ELR (cell line): ENCODE data around the gene PRICKLE2.

Experiments used
- DNase-seq: peaks from one replicate; pipeline ENCODE4 v3.0.0-alpha.2; 2015; ENCODE audit warnings: low read depth

Gene PRICKLE2, protein sequence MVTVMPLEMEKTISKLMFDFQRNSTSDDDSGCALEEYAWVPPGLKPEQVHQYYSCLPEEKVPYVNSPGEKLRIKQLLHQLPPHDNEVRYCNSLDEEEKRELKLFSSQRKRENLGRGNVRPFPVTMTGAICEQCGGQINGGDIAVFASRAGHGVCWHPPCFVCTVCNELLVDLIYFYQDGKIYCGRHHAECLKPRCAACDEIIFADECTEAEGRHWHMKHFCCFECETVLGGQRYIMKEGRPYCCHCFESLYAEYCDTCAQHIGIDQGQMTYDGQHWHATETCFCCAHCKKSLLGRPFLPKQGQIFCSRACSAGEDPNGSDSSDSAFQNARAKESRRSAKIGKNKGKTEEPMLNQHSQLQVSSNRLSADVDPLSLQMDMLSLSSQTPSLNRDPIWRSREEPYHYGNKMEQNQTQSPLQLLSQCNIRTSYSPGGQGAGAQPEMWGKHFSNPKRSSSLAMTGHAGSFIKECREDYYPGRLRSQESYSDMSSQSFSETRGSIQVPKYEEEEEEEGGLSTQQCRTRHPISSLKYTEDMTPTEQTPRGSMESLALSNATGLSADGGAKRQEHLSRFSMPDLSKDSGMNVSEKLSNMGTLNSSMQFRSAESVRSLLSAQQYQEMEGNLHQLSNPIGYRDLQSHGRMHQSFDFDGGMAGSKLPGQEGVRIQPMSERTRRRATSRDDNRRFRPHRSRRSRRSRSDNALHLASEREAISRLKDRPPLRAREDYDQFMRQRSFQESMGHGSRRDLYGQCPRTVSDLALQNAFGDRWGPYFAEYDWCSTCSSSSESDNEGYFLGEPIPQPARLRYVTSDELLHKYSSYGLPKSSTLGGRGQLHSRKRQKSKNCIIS

DNA sequence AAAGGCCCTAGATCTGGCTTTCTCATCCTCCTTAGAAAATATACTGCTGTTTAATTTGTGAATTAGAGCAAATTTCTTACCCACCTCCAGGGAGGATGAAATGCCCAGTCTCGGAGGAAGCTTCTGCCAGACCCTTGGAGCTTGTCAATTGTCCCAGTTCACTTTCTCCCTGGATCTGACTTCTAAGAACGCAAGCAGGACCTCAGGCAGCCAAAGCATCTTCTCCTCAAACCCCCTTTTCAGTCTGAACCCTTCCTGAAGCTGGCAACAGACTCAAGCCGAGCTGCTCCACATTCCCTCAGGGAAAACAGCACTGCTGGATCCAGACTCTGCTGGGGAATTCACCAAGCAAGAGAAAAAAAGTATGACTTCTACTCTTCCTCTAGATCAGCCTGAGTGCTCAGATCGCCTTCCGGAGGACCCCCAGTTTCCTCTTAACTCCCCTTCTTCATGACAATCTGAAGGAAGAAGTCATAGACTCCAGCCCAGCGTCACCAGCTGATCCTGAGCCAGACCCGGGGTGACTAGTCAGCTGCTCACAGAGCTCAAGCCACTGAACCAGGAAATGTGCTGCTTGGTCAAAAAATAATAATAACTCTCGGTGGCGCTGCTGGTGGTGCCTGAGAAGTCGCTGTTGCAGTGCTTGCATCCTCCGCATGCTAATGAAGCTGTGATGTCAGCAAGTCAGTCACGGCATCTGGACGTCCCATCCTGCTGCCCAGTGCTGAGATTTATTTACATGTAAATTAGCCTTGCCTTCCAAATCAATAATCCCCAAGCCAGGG, at the start of gene PRICKLE2:
Gene PRICKLE2, minus strand, starts transcription at position 641 of the 785 bp plus-strand sequence. CDS start 26,539 bp downstream, outside the sequence.
- peak; percentile 94 for DNase-seq

DNA sequence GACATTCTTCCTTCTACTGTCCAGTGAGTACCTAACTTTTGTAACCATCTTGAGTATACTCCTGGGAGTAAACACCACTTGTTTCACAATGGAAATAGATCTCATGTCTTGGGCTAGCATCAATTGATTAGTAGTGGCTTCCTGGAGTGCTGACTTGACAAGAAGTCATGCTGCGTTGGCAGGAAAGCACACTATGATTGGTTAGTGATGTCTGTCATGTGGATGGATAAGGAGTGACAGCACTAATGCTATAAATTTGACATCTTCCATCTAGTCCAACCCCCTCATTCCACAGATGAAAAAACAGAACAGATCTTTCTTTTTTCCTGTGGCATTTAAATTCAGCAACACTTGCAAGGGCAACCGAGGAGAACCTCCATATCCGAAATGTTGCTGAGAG, 47.6 kb upstream of the PRICKLE2 start:
- no peak for DNase-seq

DNA sequence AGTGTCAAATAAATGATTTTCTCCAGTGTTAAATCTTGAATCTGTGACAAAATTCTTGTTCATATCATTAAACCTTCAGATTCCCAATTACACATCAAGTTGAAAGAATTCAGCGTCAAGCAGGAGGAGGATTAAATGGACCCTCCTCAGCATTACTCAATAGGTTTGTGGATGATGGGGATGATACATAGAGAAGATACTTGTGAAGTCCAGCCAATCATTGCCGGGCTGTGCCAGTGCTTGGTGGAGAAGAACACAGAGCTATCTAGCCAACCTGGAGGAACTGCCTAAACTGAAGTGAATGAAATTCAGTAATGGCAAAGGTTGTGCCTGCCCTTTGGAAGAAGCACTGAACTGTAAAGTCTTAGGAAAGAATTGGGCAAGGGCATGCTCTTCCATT, 47.0 kb upstream of the PRICKLE2 start:
- DNase-seq = no peak

DNA sequence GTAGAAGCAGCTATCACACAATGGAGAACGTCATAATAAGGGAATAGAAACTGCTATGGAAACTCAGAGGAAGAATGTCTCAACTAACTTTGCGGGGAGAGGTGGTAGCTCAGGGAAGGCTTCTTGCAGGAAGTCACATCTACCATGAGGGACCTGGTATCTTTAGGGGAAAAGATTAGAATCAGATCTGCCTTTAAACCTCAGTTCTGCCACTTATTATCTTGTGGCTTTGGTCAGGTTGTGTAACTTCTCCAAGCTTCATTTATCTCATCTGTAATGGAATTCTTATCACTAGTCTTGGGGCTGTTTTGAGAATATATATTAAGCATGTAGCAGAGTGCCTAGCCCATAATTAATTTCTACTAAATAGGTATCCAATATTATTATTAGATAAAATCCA, 46.4 kb upstream of the PRICKLE2 start:
- DNase-seq = no peak

DNA sequence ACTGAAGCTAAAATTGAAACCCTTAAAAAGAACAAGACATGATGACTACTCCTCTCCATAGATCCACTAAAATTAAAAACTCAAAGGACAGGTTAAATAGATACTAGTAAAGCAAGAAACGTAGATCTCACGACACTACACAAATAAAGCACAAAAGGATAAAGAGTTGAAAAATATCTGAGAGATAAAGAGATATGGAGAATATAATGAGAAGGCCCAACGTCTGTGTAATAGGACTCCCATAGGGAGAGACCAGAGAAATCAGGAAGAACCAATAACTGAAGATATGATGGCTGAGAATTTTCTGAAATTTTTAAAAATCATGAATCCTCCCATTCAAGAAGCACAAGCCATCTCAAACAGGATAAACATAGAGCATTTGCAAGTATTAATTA, 45.6 kb upstream of the PRICKLE2 start:
- DNase-seq = no peak

DNA sequence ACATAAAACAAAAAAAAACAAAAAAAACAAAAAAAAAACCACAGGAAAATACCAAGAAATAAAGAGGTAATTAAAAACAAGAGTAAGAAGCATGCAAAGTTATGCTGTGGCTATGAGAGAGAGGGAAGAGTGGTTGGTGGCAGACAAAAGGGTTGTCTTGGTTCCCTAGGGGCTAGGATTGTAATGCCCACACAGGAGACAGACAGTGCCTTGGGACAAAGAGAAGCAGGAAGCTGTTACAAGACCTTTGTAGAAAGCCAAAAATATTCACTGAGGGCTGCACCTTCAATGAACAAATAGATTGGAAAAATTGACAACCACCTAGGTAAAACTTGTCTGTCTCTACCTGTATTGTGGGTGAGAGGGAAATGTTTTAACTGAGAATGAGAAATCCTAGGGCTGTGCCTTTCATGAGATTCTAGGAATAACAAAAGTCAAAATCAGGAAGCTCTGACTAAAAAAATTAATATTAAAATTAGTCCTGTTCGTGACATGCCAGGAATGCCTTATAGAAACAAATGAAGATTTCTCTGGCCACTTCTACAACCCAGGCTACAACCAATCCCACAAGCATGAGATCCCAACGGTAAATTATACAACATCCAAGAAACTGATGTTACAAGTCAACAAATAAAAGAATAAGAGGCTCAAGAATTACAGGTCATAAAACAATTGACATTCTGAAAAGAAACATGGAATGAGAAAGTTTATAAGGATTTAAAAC, 45.0 kb upstream of the PRICKLE2 start:
- DNase-seq = no peak

DNA sequence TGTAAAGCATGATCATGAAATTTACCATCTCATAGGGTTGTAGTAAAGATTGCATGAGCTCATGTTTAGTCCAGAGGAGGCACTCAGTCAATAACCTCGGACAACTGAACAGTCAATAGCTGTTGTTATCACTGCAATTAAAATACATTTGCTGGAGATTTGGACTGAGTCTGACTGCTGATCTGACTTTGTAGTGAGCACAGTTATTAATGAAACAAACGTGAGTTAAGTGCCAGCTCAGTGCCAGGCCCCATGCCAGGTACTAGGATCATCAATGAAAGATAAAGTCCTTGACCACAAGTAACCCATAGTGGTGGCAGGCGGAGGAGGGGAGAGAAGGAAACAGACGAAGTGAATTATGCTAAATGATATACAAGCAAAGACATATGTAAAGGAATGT, 43.7 kb upstream of the PRICKLE2 start:
- no peak for DNase-seq

DNA sequence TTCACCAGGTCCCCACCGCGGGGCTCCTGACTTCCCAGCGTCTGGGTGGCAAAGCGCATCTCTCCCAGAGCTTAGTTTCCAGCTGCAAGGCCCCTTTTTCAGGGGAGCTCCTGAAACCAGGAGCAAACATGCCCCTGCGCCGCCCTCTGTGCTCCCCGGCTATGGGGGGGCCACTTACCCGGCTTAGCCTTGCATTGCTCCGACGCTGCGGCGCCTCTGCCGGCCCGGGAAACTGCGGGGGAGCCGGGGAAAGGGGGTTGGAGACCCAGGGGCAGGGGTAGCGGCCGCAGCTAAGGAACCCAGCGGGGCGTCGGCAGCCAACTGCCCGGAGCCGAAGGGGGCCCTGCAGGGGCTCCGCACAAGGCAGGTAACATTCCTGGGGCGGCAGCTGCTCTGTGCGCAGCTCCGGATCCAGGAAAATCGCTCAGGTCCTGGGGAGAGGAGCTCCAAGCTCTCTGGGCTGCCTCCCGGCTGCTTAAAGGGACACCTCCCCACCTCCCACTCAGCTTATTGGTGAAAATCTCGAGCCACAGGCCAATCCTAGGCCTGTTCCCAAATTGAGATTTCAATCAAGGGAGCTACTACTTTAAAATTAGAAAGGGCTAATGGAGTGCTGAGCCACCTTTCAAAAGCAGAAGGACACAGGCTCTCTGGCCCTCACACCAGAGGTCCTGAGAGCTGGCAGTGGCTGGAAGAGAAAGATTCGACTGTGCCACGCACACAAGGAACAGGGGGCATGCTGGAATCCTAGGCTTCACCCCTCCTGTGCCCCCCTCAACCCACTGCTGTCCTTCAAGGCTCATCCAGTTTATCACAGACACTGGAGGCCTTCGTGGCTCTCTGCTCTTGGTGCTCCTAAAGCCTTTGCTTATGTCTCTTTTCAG, 42.7 kb upstream of the PRICKLE2 start:
- peak; percentile 64 for DNase-seq

DNA sequence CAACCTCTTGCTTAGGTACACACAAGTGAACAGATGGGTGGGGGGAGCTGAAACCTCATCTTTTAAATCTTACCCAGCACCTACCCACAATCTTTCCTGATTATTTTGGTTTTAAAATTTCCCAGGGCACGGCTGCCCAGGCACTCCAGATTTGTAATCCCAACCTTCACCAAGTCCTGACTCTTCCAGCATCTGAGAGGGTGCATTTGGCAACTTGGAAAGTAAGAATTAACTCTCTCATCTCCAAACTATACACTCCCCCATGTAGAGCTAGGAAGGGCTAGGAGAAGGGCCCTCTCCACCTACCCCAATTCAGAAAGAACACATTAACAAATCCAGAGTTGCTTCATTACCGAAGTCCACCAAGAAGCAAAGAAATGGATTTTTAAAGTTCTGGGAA, 41.7 kb upstream of the PRICKLE2 start:
- peak; percentile 22 for DNase-seq

DNA sequence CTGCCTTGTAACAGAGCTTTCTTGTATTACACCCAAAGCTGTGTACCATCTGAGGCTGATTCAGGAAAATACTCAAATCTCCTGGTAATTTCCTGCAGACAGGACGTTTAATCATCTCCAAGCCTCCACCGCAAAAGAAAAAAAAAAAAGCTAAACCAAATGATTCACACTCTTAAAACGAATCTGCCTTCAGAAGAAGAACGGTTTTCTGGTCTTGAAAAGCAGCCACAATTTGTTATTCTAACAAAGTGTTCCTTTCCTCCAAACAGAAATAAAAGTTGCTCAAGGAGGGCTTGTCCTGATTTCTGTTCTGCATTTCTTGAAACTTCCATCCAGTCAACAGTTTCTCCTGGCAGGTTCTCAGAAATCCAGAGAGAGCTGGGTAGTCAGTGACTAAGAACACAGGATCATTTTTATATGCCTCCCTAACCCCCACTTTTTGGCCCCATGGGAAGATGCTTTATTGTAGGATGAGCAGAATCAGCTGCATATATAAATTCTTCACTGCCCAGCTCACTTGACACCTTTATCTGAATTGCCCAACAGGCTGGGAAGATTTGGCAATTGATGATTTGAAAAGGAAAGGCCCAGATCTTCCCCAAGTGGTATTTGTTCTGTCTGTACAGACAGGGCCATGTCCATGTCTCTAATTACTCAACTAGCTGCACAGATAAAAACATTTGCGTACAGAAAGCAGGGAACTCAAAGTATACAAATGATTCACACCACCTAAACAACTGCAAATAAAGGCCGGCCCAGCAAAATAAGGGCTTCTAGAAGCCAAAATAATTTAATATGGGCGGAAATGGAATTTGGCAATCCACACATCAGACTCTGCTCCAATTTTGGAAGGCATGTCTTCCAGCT, 41.0 kb upstream of the PRICKLE2 start:
- DNase-seq = peak; percentile 91

DNA sequence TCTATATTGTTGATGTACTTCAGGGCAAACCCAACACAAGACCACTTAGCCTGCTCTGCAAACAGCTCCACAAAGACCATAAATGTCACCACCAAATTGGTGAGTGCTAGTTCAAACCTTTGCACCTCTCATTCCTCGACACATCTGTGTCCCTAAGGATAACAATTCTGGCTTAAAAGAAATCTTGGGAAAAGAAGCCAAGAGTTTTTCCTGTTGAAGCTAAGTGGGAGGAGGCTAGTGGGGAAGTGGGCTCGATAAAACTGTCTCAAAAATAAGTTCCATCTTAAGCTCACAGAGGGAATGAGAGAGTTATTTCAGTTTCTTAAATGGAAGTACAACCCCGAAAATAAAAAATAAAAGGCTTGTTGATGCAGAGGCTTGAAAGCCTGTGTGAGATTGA, 40.4 kb upstream of the PRICKLE2 start:
- DNase-seq = no peak

DNA sequence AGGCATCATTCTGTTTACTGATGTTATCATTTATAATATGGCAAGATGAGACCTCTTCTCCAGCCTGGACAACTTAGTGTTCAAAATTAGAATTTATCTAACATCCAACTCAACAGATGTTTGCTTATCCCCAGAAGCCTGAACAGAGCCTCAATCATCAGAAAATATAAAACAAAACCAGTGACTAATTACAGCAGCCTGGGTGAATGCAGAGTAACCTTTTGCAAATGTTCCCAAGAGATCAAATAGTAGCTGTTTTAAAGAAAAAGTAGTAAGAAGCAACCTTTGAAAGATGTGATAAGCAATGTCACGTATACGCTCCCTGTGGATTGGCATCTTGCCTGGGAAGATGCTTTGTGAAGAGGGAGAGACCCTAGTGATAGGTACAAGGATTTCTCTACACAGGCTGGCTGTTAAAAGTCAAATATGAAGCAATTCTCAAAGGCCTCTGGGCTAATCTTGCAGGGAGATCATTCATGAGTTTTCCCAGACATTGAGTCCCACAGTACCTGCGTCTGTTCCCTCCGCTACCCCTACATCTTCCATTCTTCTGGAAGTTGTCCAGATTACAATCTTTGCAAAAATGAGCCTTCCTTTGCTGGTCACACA, 39.3 kb upstream of the PRICKLE2 start:
- DNase-seq = peak; percentile 19

DNA sequence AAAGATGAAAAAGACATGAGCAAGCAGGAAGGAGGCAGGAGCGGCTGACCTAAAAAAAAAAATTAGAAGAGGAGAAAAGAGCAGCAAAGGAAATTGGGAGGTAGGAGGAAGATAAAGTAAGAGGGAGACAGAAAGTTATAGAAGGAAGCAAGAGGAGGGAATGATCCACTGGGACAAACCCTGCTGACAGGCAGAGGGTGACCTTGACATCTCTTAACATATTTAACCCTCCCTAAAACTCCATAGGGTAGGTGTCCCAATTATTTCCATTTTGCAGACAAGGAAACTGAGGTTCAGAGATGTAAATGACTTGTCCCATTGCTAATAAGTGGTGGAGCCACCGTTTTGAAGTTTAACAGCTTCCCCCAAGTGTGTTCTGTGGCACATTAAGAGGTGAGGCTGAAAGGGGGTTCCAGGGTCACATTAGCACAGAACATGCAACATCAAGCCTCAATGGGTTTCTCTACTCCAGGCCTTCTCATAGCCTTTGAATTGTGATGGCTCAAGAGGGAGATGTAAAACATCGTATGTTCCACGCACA, 37.4 kb upstream of the PRICKLE2 start:
- DNase-seq = peak; percentile 15

DNA sequence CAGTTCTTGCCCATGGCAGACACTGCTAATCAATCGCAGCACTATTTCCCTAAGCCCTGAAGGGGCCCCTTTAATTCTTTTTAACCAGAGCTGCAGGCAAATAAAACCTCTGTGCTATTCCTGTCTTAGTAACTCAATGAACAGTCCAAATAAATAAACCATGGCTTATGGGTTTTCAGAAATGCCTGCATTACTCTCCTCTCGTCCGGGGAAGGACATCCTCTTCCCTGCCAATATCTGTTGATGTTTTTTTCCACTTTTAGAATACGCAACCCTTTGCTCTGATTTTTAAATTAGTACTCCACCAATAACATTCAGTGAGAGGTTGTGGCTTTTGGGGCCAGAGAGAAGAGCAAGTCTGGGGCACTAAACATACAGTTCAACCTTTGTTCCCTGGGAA, 35.2 kb upstream of the PRICKLE2 start:
- DNase-seq = no peak

DNA sequence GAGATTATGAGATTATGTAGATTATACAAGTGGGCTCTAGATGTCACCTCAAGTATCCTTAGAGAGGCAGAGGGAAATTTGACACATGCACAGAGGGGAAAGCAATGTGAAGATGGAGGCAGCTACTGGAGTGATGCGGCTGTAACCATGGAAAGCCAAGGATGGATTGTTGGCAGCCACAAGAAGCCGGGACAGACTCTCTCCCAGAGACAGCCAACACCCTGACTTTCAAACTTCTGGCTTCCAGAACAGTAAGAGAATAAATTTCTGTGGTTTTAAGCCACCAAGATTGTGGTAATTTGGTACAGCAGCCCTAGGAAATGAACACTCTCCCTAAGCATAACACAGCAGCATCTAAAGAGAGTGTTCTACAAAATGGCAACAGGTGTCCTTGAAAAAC, 34.4 kb upstream of the PRICKLE2 start:
- DNase-seq = no peak

DNA sequence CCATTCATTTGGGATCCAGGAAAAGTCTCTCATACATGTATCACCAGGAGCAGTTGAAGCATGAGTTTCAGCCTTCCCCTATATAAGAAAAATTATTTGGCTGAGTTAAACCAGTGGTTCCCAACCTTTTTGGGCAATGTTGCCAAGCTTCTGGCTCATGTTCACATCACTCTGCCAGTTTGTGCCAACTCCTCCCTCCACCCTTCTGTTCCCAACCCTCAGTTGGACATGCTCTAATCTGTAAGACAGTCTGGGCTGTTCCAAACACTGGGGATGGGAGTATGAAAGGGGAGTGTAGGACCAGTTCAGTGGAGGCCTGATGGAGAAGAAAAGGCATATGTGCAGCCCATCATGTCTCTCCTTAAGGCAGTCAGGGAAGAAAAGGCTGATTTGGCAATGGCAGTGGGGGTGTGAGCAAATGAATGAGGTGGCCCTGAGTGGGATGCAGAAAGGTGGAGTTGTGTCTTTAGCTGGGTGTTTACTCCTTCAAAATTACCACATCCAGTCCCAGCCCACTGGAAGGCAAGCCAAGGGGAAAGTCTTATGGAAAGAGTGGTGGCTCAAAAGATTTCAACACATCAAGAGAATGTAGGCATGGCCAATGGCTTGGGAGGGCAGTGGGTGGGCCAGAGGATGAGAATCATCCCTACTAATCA, 32.0 kb upstream of the PRICKLE2 start:
- no peak for DNase-seq

DNA sequence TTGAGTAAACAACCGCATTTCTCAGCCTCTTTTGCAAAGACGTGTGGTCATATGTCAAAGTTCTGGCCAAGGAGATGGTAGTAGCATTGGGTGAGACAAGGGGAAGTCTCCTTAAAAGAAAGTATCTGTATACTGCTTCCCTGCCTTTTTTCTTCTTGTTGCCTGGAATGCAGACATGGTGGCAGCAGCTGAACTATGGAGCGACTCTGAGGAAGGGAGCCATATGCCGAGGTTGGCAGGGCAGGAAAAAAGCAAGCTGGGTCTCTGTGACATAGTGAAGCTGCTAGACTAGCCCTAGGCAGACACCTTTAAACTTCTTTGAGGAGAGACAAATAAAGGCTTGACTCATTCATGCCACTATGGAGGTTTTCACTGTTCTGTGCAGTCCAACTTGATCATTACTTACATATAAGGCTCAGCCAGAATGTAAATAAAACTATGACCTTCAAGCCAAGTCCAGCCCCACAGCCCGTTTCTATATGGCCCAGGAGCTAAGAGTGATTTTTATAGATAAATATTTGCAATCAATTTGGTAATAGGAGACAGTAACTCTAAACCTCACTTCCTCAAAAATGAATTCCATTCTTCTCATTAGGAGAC, 30.6 kb upstream of the PRICKLE2 start:
- DNase-seq = no peak

DNA sequence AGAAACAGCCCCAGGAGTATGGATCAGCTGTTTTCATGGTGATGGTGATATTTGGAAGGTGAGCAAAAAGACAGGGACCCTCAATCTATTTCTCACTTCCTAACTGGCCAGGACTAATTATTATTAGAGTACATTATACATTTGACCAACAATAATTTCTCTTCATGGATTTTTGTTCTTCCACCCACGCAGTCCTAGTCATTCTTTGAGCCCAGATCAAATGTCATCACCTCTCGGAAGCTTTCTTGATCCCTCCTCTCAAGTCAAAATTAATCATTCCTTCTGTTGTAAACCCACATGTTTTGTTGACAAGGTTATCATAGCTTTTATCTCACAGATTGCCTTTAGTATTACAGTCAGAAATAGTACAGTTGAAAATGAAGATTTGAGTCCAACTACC, 29.2 kb upstream of the PRICKLE2 start:
- DNase-seq = no peak
